Right lobe of liver (tissue), 4 donors: ENCODE data around the gene BMP8A.

Experiments used
- POLR2A ChIP-seq: fragments of 450-650 bp; IDR thresholded peaks from one replicate; pipeline ENCODE4 v1.6.1; 2017; ENCODE audit warnings: antibody characterized with exemption, mild to moderate bottlenecking
- TF ChIP-seq, protein P1 (sequence below), 4 donors: fragments of 200-600 bp in 3 of 4; fragments of 450-650 bp in 1 of 4; IDR thresholded peaks; one replicate each; pipeline versions ENCODE4 v1.5.1 to v1.8.0; 2016 to 2022; ENCODE audit warnings: antibody characterized with exemption in 4 of 4, mild to moderate bottlenecking in 2 of 4
- donor health status: DM: no; HTN: no; CAD: no.
- donor health status: DM: no; HTN: no; CAD: no.
- donor health status: DM: no; HTN: yes; CAD: no.

DNA sequence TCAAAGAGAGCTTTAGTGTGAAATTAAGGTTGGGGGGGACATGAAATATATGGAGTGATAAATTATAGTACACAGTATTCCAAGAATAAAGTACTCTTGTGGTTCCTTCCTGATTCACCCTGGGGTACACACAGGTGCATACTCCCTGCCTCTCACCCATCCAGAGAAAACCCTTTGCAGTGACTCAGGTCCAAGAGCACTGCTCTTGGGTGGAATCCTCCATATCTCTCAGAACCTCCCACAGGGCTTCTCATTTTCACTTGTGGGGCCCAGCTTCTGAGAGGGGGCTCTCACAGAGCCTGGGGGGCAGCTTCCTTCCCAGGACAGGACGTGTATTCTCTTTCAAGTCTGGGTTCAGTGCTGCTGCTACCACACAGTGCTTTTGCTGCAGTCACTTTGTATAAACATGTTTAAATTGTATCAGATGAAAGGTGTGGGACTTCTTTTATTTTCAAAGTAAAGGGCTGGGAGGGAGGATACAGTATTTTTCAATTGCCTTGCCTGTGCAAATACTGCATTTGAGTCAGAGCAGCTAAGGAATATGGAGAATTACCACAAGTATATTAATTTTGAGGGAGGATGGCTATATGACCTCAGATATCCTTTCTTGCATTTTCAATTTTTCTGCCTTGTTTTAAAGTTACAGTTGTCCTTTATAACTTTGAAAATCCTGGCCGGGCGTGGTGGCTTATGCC lies 24.9 kb upstream of the BMP8A start:
- TF ChIP-seq, protein P1, sequence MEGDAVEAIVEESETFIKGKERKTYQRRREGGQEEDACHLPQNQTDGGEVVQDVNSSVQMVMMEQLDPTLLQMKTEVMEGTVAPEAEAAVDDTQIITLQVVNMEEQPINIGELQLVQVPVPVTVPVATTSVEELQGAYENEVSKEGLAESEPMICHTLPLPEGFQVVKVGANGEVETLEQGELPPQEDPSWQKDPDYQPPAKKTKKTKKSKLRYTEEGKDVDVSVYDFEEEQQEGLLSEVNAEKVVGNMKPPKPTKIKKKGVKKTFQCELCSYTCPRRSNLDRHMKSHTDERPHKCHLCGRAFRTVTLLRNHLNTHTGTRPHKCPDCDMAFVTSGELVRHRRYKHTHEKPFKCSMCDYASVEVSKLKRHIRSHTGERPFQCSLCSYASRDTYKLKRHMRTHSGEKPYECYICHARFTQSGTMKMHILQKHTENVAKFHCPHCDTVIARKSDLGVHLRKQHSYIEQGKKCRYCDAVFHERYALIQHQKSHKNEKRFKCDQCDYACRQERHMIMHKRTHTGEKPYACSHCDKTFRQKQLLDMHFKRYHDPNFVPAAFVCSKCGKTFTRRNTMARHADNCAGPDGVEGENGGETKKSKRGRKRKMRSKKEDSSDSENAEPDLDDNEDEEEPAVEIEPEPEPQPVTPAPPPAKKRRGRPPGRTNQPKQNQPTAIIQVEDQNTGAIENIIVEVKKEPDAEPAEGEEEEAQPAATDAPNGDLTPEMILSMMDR (IDR thresholded peaks at IDR 0.05): no peak
- TF ChIP-seq POLR2A: no peak
